Measurements from ENCODE around the gene MNT. TPM values are rescaled to one million over a fixed set of nuclear protein-coding genes. Genes with fewer than 3 reads are reported as not detected.

MNT gene
- total RNA-seq, 6 donors from 2014 or later, result 14.9 to 68.1 (median 38.6) TPM

- H3K9me3 ChIP-seq, result no peaks in the 10 kb centered on the region
- 72 to 79% methylated on average over 14 of the region's 14 CpGs for WGBS, 2 donors
- H3K4me1 ChIP-seq, result peaks cover 14 to 42% (median 24%) of the 10 kb centered on the region in 4 donors
- H3K4me3 ChIP-seq, result no peak overlapping the region
- peaks cover 0 to 2% (median 0%) of the 10 kb centered on the region in 4 donors for H3K27me3 ChIP-seq
- DNase-seq (no peak), ATAC-seq (ENCODE audit: low FRiP score in 2 of 2) (peak in 1 of 2 donors; percentile 1)
- peak overlapping the region in 2 of 4 donors; percentile 18 to 45 for H3K27ac ChIP-seq
- TF ChIP-seq EP300 (IDR thresholded peaks at IDR 0.05) (no peak), CTCF (IDR thresholded peaks at IDR 0.05) (no peak), POLR2A (IDR thresholded peaks at IDR 0.05) (no peak), POLR2AphosphoS5 (IDR thresholded peaks at IDR 0.05) (no peak)
- no peaks in the 10 kb centered on the region for H3K36me3 ChIP-seq
Observed at GRCh38 chr17:2405247-2405926, 4.5 kb upstream of the MNT start.

- Histone ChIP-seq H3K4me1 (peaks cover 26 to 55% (median 34%) of the 10 kb centered on the region in 4 donors), H3K27ac (peak overlapping the region in 2 of 4 donors; percentile 98 to 99), H3K36me3 (no peaks in the 10 kb centered on the region), H3K4me3 (no peak overlapping the region), H3K9me3 (no peaks in the 10 kb centered on the region), H3K27me3 (peaks cover 0 to 2% (median 0%) of the 10 kb centered on the region in 4 donors)
- DNase-seq (no peak), ATAC-seq (ENCODE audit: low FRiP score in 2 of 2) (no peak)
- 99 to 100% methylated on average over 4 of the region's 4 CpGs for WGBS, 2 donors
- TF ChIP-seq EP300 (IDR thresholded peaks at IDR 0.05) (no peak), POLR2A (IDR thresholded peaks at IDR 0.05) (no peak), CTCF (IDR thresholded peaks at IDR 0.05) (no peak), POLR2AphosphoS5 (IDR thresholded peaks at IDR 0.05) (no peak)
Observed at GRCh38 chr17:2403044-2403443, 2.2 kb upstream of the MNT start.

- WGBS, 2 donors, result 24 to 50% methylated on average over 2 to 12 of the region's 15 CpGs
- peak overlapping the region in 3 of 4 donors; percentile 66 to 87 (median 70) for H3K4me3 ChIP-seq
- peaks cover 0 to 2% (median 0%) of the 10 kb centered on the region in 4 donors for H3K27me3 ChIP-seq
- ATAC-seq (ENCODE audit: low FRiP score in 2 of 2) (no peak), DNase-seq (no peak)
- peak overlapping the region; percentile 98 to 99 (median 98) for H3K27ac ChIP-seq
- H3K4me1 ChIP-seq, result peaks cover 31 to 60% (median 39%) of the 10 kb centered on the region in 4 donors
- no peaks in the 10 kb centered on the region for H3K36me3 ChIP-seq
- TF ChIP-seq EP300 (IDR thresholded peaks at IDR 0.05), result no peak
- no peak for TF ChIP-seq POLR2A (IDR thresholded peaks at IDR 0.05)
- no peak for TF ChIP-seq CTCF (IDR thresholded peaks at IDR 0.05)
- no peak for TF ChIP-seq POLR2AphosphoS5 (IDR thresholded peaks at IDR 0.05)
- H3K9me3 ChIP-seq, result no peaks in the 10 kb centered on the region
Observed at GRCh38 chr17:2402544-2402943, 1.7 kb upstream of the MNT start.

- Histone ChIP-seq H3K36me3 (no peaks in the 10 kb centered on the region), H3K9me3 (no peaks in the 10 kb centered on the region), H3K4me1 (peaks cover 38 to 67% (median 44%) of the 10 kb centered on the region in 4 donors), H3K27ac (peak overlapping the region; percentile 98 to 99 (median 98)), H3K27me3 (peaks cover 0 to 2% (median 0%) of the 10 kb centered on the region in 4 donors), H3K4me3 (peak overlapping the region; percentile 33 to 87 (median 68))
- ATAC-seq (ENCODE audit: low FRiP score in 2 of 2), result peak; percentile 76 to 92
- 1% methylated on average over 41 to 47 of the region's 72 CpGs for WGBS, 2 donors
- peak; percentile 99 to 100 for DNase-seq
- peak in 2 of 4 donors; percentile 25 to 76 for TF ChIP-seq POLR2A (IDR thresholded peaks at IDR 0.05)
- TF ChIP-seq EP300 (IDR thresholded peaks at IDR 0.05), result peak in 1 of 4 donors; percentile 60
- no peak for TF ChIP-seq CTCF (IDR thresholded peaks at IDR 0.05)
- peak; percentile 86 to 87 for TF ChIP-seq POLR2AphosphoS5 (IDR thresholded peaks at IDR 0.05)
Observed at GRCh38 chr17:2401426-2402221, 764 bp upstream of the MNT start.
